Activated CD4-positive, CD25-positive, alpha-beta regulatory T cell treated with anti-CD3 and anti-CD28 coated beads, Interleukin-2, amount 50 U/mL, for 24 hours (primary cell): ENCODE data around the gene SLC3A2.
"Not testable (repeated sequence)": the region's sequence is repeated elsewhere in the genome, so short reads cannot be mapped to it uniquely, and the experiment has no call there.

Experiments used
- ATAC-seq, 2 donors: fragments of 150-1000 bp; cut with Tn5 transposase; one replicate each; pipeline ENCODE4 v1.10.0; 2021; ENCODE audit warnings: mild to moderate bottlenecking in 1 of 2, moderate library complexity in 1 of 2

Gene SLC3A2

DNA sequence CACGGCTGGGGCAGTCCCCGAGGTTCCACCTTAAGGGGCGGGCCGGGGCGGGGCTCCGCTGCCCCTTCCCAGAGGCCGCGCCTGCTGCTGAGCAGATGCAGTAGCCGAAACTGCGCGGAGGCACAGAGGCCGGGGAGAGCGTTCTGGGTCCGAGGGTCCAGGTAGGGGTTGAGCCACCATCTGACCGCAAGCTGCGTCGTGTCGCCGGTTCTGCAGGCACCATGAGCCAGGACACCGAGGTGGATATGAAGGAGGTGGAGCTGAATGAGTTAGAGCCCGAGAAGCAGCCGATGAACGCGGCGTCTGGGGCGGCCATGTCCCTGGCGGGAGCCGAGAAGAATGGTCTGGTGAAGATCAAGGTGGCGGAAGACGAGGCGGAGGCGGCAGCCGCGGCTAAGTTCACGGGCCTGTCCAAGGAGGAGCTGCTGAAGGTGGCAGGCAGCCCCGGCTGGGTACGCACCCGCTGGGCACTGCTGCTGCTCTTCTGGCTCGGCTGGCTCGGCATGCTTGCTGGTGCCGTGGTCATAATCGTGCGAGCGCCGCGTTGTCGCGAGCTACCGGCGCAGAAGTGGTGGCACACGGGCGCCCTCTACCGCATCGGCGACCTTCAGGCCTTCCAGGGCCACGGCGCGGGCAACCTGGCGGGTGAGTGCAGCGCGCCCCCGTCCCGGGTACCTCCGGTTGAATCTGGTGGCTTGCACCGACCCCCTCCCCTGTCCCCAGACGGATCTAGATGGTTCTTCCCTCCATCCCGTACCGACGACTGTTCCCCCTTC, at the start of gene SLC3A2:
SLC3A2 (plus strand) TSS at position 94 of the 776 bp plus-strand sequence; CDS start at position 222, 128 bp downstream.
- peak; percentile 70 to 78 for ATAC-seq

- ATAC-seq = no peak
Measured at GRCh38 chr11:62830904-62831519, 49.7 kb upstream of the SLC3A2 start.

GRCh38 chr11:62831520-62832335, 49.0 kb upstream of the SLC3A2 start, which contains the start of gene STX5:
TSS of gene STX5 (minus strand) at chr11:62832051. CDS start at chr11:62831243, 808 bp downstream.
- peak; percentile 90 to 91 for ATAC-seq

GRCh38 chr11:62832336-62833234, 48.1 kb upstream of the SLC3A2 start, which contains the start of gene TEX54:
TSS of gene TEX54 (minus strand) at chr11:62832841.
- ATAC-seq = peak in 1 of 2 donors; percentile 2

GRCh38 chr11:62835336-62835735, 45.4 kb upstream of the SLC3A2 start:
- ATAC-seq = no peak

- ATAC-seq = peak; percentile 26 to 37
Measured at GRCh38 chr11:62839050-62839945, 41.4 kb upstream of the SLC3A2 start, which contains the start of gene WDR74. TSS of gene WDR74 (minus strand) at chr11:62839590. CDS start at chr11:62839570, 20 bp downstream.

DNA sequence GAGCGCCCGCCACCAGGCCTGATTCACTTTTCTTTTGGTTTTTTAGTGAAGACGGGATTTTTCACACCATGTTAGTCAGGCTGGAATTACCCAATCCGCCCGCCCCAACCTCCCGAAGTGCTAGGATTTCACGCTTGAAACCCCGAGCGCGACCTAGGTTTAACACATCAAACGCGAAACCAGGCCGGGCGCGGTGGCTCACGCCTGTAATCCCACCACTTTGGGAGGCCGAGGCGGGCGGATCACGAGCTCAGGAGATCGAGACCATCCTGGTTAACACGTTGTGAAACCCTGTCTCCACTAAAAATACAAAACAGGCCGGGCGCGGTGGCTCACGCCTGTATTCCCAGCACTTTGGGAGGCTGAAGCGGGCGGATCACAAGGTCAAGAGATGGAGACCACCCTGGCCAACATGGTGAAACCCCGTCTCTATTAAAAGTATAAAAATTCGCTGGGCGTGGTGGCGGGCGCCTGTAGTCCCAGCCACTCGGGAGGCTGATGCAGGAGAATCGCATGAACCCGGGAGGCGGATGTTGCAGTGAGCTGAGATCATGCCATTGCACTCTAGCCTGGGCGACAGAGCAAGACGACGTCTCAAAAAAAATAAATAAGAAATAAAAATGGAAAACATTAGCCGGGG, 39.9 kb upstream of the SLC3A2 start:
- peak; percentile 28 to 30 for ATAC-seq

DNA sequence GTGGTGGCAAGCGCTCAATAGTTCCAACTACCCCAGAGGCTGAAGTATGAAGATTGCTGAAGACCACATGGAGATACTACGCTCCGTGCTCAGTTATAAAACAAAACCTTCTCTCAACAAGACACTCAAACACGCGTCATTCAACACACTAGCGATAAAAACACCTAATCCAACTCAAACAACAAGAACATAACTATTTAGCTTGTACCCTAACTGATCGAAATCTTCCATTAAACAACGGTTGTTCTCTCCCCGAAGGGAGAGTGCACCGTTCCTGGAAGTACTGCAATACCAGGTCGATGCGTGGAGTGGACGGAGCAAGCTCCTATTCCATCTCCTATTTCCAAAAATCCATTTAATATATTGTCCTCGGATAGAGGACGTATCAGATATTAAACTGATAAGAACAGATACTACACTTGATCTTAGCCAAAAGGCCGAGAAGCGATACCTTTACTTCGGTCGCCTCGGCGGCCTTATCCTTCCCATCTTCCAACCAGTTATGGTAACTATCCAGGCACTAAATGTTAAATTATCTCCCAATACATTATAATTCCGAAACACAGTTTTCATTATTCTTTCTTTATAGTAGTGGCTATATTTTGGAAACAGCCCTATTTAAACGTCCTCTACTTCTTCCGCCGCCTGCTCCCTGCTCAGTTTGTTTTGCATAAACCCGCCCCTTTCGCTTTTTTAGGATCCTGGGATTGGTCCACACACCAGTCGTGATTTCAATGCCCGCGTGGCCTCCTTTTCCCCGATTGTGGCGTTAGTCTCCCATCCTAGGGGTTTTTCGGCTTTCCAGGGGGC, 39.1 kb upstream of the SLC3A2 start:
- peak; percentile 76 to 81 for ATAC-seq

DNA sequence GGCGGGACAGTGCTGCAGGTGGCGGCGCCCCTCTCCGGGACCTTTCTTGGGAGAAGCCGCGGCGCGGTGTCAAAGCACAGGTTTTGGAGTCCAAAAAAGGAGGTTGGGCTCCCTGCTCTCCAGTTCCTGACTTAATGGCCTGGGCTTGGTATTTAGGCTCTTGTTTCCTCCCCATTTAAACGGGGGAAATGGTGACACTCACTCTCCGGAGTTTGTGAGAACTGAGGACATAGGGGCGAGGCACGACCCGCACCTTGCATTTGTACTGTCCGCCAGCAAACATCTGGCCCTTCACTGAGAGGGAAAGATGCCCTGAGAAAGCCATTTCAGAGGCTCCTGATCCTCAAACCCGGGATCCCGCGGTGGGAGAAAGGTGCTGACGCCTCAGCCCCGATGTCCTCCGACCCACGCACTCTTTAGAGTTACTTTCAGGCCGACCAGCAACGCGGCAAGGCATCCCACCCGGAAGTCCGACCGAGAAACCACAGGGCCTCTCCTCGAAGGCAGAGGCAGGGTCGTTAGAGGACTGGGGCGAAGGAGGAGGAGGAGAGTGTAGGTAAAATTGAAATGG, 38.4 kb upstream of the SLC3A2 start:
- ATAC-seq = no peak

- ATAC-seq = not testable (repeated sequence)
Measured at GRCh38 chr11:62842891-62843290, 37.8 kb upstream of the SLC3A2 start.

DNA sequence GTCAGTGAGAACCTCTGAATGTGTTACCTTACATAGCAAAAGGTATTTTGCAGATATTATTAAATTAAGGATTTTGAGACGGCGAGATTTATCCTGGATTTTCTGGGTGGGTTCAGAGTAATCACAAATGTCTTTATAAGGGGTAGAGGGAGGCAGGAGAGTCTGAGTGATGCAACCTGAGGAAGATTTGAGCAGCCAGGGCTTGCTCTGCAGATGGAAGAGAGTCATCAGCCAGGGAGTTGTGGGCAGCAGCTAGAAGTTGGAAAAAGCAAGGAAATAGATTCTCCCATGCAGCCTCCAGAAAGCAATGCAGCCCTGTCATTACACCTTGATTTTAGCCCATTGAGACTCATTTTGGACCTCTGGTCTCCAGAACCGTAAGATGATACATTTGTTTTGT, 37.2 kb upstream of the SLC3A2 start:
- no peak for ATAC-seq

DNA sequence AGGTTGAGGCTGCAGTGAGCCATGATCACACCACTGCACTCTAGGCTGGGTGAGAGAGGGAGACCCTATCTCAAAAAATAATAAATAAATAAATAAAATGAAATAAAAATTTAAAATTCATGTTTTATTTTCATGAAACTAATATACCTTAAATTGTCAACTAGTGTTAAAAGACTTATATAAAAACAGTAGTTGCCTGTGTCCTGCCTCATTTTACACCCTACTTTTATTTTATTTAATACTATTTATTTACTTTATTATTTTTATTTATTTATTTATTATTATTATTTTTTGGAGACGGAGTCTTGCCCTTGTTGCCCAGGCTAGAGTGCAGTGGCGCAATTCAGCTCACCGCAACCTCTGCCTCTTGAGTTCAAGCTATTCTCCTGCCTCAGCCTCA, 36.5 kb upstream of the SLC3A2 start:
- ATAC-seq = no peak

DNA sequence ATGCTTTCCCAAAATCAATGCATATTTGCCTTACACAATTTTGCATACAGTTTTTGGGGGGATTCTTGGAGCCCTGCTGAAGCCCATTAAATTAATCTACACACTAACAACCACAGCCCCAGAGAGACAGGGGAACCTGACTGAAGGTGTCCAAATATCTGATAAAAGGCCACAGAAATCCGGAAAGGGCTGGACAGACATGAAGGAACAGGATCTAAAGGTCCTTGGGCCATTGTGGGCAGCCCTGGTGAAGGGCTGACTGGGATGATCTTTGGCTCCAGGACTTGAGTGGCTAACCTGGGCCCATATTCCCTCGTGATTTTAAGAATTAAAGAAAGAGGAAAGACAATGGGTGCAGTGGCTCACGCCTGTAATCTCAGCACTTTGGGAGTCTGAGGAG, 34.5 kb upstream of the SLC3A2 start:
- ATAC-seq = no peak

- ATAC-seq = no peak
Measured at GRCh38 chr11:62847767-62848314, 32.9 kb upstream of the SLC3A2 start.

DNA sequence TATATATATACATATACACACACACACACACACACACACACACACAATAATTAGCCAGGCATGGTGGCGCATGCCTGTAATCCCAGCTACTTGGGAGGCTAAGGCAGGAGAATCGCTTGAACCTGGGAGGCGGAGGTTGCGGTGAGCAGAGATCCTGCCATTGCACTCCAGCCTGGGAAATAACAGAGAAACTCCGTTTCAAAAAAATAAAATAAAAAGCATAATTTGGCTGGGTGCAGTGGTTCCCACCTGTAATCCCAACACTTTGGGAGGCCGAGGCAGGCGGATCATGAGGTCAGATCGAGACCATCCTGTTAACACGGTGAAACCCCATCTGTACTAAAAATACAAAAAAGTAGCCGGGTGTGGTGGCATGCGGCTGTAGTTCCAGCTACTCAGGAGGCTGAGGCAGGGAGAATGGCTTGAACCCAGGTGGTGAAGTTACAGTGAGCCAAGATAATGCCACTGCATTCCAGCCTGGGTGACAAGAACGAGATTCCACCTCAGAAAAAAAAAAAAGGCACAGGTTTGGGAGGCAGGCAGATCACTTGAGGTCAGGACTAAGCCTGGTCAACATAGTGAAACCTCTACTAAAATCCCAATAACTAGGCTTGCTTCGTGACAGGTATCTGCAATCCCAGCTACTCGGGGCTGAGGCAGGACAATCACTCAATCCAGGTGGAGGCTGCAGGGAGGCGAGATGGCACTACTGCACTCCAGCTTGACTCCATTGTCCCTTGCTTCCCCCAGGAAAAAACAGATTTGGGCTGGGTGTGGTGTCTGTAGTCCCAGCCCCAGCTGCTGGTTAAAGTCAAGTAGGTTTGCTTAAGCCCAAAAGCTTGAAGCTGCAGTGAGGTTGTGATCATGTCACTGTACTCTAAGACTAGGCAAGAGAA, 29.5 kb upstream of the SLC3A2 start:
- no peak for ATAC-seq

GRCh38 chr11:62851807-62852522, 28.7 kb upstream of the SLC3A2 start:
- ATAC-seq = no peak
